HG03520 (cell line): ENCODE data around the gene TROAP.

Source experiments
- ATAC-seq: cut with Tn5 transposase; IDR thresholded peaks from one replicate; pipeline ENCODE4 v1.9.1; 2021; ENCODE audit warnings: mild to moderate bottlenecking, moderate library complexity; ENCODE audit not compliant: unreplicated experiment

TROAP gene

GRCh38 chr12:49342066-49342913 is 19.2 kb downstream of the TROAP start:
- ATAC-seq, result peak; percentile 53

- no peak for ATAC-seq
Measured at GRCh38 chr12:49342914-49343731, 20.1 kb downstream of the TROAP start.

- ATAC-seq, result no peak
Measured at GRCh38 chr12:49344486-49345050, 21.5 kb downstream of the TROAP start.

GRCh38 chr12:49345051-49345824 is 22.2 kb downstream of the TROAP start:
- no peak for ATAC-seq

GRCh38 chr12:49345825-49346658 is 23.0 kb downstream of the TROAP start:
- ATAC-seq, result no peak

- ATAC-seq, result no peak
Measured at GRCh38 chr12:49346659-49347310, 23.7 kb downstream of the TROAP start, which contains the start of gene DNAJC22. Gene DNAJC22, plus strand, starts transcription at chr12:49346888. Its CDS starts 1,985 bp downstream, at chr12:49348873.

GRCh38 chr12:49347311-49348193 is 24.5 kb downstream of the TROAP start:
- peak; percentile 61 for ATAC-seq

GRCh38 chr12:49348781-49349180 is 25.7 kb downstream of the TROAP start:
- no peak for ATAC-seq

- no peak for ATAC-seq
Measured at GRCh38 chr12:49349266-49349665, 26.2 kb downstream of the TROAP start.

GRCh38 chr12:49352351-49352750 is 29.3 kb downstream of the TROAP start:
- ATAC-seq, result no peak

- ATAC-seq, result no peak
Measured at GRCh38 chr12:49355913-49356312, 32.9 kb downstream of the TROAP start.

- no peak for ATAC-seq
Measured at GRCh38 chr12:49357103-49357678, 34.1 kb downstream of the TROAP start.

GRCh38 chr12:49358483-49359141 is 35.6 kb downstream of the TROAP start:
- ATAC-seq, result no peak

- no peak for ATAC-seq
Measured at GRCh38 chr12:49359671-49360070, 36.6 kb downstream of the TROAP start.

- no peak for ATAC-seq
Measured at GRCh38 chr12:49362077-49362476, 39.0 kb downstream of the TROAP start.

GRCh38 chr12:49364989-49365388 is 41.9 kb downstream of the TROAP start:
- no peak for ATAC-seq

GRCh38 chr12:49365542-49365941 is 42.5 kb downstream of the TROAP start:
- no peak for ATAC-seq
